OCI-LY3 (cell line): ENCODE results near the gene ATP11B.

Experiments
- CTCF ChIP-seq: fragments of 200-600, 300-600 bp; sonication (generic); IDR thresholded peaks from 2 replicates; pipeline ENCODE4 v1.5.1; 2014; ENCODE audit warnings: antibody characterized with exemption, low read length, low read depth
- EZH2phosphoT487 ChIP-seq: fragments of 200-600 bp; shearing (Covaris generic); IDR thresholded peaks from 2 replicates; pipeline ENCODE4 v1.6.1; 2018; ENCODE audit warnings: antibody characterized with exemption, mixed run types, low read depth

GRCh38 chr3:182906036-182906435 is 112.7 kb downstream of the ATP11B start:
- TF ChIP-seq CTCF (no peak), EZH2phosphoT487 (no peak)
